Right renal pelvis (tissue), 4 donors: Measurements from ENCODE around the gene MAST3. TPM values are rescaled to one million over a fixed set of nuclear protein-coding genes. Genes with fewer than 3 reads are reported as not detected.
A peak's percentile ranks its signal among the peaks of the same experiment; 100 is the strongest.

Source experiments
- DNase-seq, 4 donors: peaks; one replicate each; pipeline ENCODE4 v3.0.0-alpha.2; 2013; ENCODE audit warnings: low read depth in 4 of 4, low spot score in 3 of 4, missing footprints in 1 of 4
- polyA plus RNA-seq, 4 donors: library from polyadenylated mRNA; unstranded; fragments of 120-200 nt; gene quantifications; one replicate each; pipeline ENCODE4 v1.2.1, GENCODE V29; 2013; ENCODE audit not compliant: insufficient read length in 4 of 4

The MAST3 gene
- polyA plus RNA-seq, 4 donors = 3.7 to 5.5 (median 4.8) TPM

- DNase-seq = no peak
Measured at GRCh38 chr19:18131841-18132596, 34.4 kb downstream of the MAST3 start.

- DNase-seq = peak in 1 of 4 donors; percentile 43
Measured at GRCh38 chr19:18135712-18136584, 38.4 kb downstream of the MAST3 start.

GRCh38 chr19:18137242-18137641 lies 39.7 kb downstream of the MAST3 start:
- DNase-seq = no peak

GRCh38 chr19:18137657-18138339 lies 40.2 kb downstream of the MAST3 start:
- no peak for DNase-seq

- no peak for DNase-seq
Measured at GRCh38 chr19:18140473-18140872, 42.9 kb downstream of the MAST3 start.

GRCh38 chr19:18141031-18141430 lies 43.5 kb downstream of the MAST3 start:
- DNase-seq = no peak

- DNase-seq = no peak
Measured at GRCh38 chr19:18143902-18144301, 46.3 kb downstream of the MAST3 start.

GRCh38 chr19:18144361-18144760 lies 46.8 kb downstream of the MAST3 start:
- DNase-seq = no peak

- DNase-seq = no peak
Measured at GRCh38 chr19:18144906-18145305, 47.3 kb downstream of the MAST3 start.

- no peak for DNase-seq
Measured at GRCh38 chr19:18145391-18145999, 47.9 kb downstream of the MAST3 start.

- DNase-seq = no peak
Measured at GRCh38 chr19:18147396-18147795, 49.8 kb downstream of the MAST3 start.

- DNase-seq = no peak
Measured at GRCh38 chr19:18149596-18149975, 52.0 kb downstream of the MAST3 start.

GRCh38 chr19:18150776-18151624 lies 53.4 kb downstream of the MAST3 start:
- no peak for DNase-seq

GRCh38 chr19:18152442-18152816 lies 54.9 kb downstream of the MAST3 start:
- DNase-seq = peak; percentile 95 to 98 (median 97)

- DNase-seq = peak; percentile 99 to 100 (median 100)
Measured at GRCh38 chr19:18152817-18153555, 55.4 kb downstream of the MAST3 start, which contains the start of gene PIK3R2. Gene PIK3R2 (plus strand): TSS chr19:18153163. CDS start chr19:18155880, 2,717 bp downstream.

- no peak for DNase-seq
Measured at GRCh38 chr19:18153556-18154134, 56.1 kb downstream of the MAST3 start.

- DNase-seq = no peak
Measured at GRCh38 chr19:18155095-18156087, 57.8 kb downstream of the MAST3 start.
